Panc1 (cell line): Measurements from ENCODE around the gene RSPH1. TPM values are rescaled to one million over a fixed set of nuclear protein-coding genes. Genes with fewer than 3 reads are reported as not detected.

Experiments
- ATAC-seq: fragments of 200-7000 bp; cut with Tn5 transposase; 2 replicates; pipeline ENCODE4 v1.9.1; 2020; ENCODE audit warnings: mild to moderate bottlenecking, moderate library complexity
- BruUV-seq: library from RNA; stranded (reverse); fragments of 400-500 nt; replicated peaks from 2 replicates; lab custom pipeline; 2021; lab: Mats Ljungman, UMichigan
- CTCF ChIA-PET: fragments of 300-600 bp; sonication (Branson Sonifier 250); formaldehyde crosslinking; loops from one replicate; lab custom pipeline; 2022; ENCODE audit warnings: antibody characterized with exemption; lab: Charles Lee
- POLR2A ChIA-PET: fragments of 300-600 bp; sonication (Branson Sonifier 250); formaldehyde crosslinking; loops from one replicate; lab custom pipeline; 2022; ENCODE audit warnings: antibody characterized with exemption; lab: Charles Lee
- DNase-seq: peaks from one replicate; pipeline ENCODE4 v3.0.0-alpha.2; 2010; ENCODE audit warnings: low read depth, low spot score
- H3K27ac ChIP-seq: 2 replicates; pipeline ENCODE4 v1.5.1; 2011; ENCODE audit warnings: mild to moderate bottlenecking, low read length, inconsistent platforms
- H3K27me3 ChIP-seq: fragments of 200-500 bp; sonication (Bioruptor generic); 2 replicates; pipeline ENCODE4 v1.6.0; 2014; ENCODE audit warnings: low read length, inconsistent platforms; ENCODE audit not compliant: control insufficient read depth, insufficient read depth
- H3K36me3 ChIP-seq: fragments of 200-500 bp; sonication (Bioruptor generic); 2 replicates; pipeline ENCODE4 v1.5.1; 2014; ENCODE audit warnings: inconsistent platforms, mild to moderate bottlenecking, low read length, moderate library complexity; ENCODE audit not compliant: control insufficient read depth, insufficient read depth
- H3K4me1 ChIP-seq: 2 replicates; pipeline ENCODE4 v1.5.1; 2011; ENCODE audit warnings: inconsistent platforms, mild to moderate bottlenecking, low read length, moderate library complexity; ENCODE audit not compliant: control insufficient read depth, insufficient read depth
- H3K4me3 ChIP-seq, 2 experiments: 2 replicates each; pipeline ENCODE4 v1.5.1; 2011 to 2012; ENCODE audit warnings: low read depth in 2 of 2, low read length in 2 of 2, mild to moderate bottlenecking in 2 of 2, inconsistent platforms in 1 of 2, moderate library complexity in 1 of 2
- H3K9me3 ChIP-seq: fragments of 200-500 bp; sonication (Bioruptor generic); 2 replicates; pipeline ENCODE4 v1.5.1; 2014; ENCODE audit warnings: low read depth, mild to moderate bottlenecking, inconsistent platforms, low read length, moderate library complexity; ENCODE audit not compliant: control insufficient read depth, insufficient read depth
- POLR2AphosphoS5 ChIP-seq: IDR thresholded peaks from 2 replicates; pipeline ENCODE4 v1.6.1; 2012; ENCODE audit warnings: mild to moderate bottlenecking, low read depth, low read length, moderate library complexity
- SIN3A ChIP-seq: IDR thresholded peaks from 2 replicates; pipeline ENCODE4 v1.6.1; 2012; ENCODE audit warnings: low read depth, mild to moderate bottlenecking, low read length, moderate library complexity, borderline replicate concordance; ENCODE audit not compliant: insufficient read depth
- TCF7L2 ChIP-seq: IDR thresholded peaks from 2 replicates; pipeline ENCODE4 v1.6.1; 2011; ENCODE audit warnings: mild to moderate bottlenecking, low read depth, low read length, inconsistent platforms
- in situ Hi-C: cut with HindIII; loops from 2 replicates; pipeline ENCODE4 v1.10.0; 2016; ENCODE audit warnings: low sequenced_read_pairs, low pct_unique_long_range_greater_than_20kb
- intact Hi-C: fragments of 100-400 bp; cut with micrococcal nuclease; formaldehyde crosslinking; loops from one replicate; pipeline ENCODE4 v1.10.0; 2022; ENCODE audit not compliant: unreplicated experiment
- total RNA-seq: library from RNA; stranded (reverse); gene quantifications from one replicate; pipeline ENCODE4 v1.2.1, GENCODE V29; 2021; ENCODE audit not compliant: unreplicated experiment
- TF ChIP-seq, protein P1 (sequence below), 2 experiments: IDR thresholded peaks; 2 replicates each; pipeline ENCODE4 v1.6.1; 2011 to 2012; ENCODE audit warnings: low read depth in 2 of 2, control low read depth in 1 of 2, low read length in 1 of 2, mild to moderate bottlenecking in 1 of 2, moderate library complexity in 1 of 2; ENCODE audit not compliant: insufficient read depth in 1 of 2
- TF ChIP-seq, protein P2 (sequence below): fragments of 450-650 bp; IDR thresholded peaks from 2 replicates; pipeline ENCODE4 v1.5.1; 2017; ENCODE audit warnings: mild to moderate bottlenecking

The RSPH1 gene
- total RNA-seq, 1 experiment from 2014 or later: 0.46 TPM

DNA sequence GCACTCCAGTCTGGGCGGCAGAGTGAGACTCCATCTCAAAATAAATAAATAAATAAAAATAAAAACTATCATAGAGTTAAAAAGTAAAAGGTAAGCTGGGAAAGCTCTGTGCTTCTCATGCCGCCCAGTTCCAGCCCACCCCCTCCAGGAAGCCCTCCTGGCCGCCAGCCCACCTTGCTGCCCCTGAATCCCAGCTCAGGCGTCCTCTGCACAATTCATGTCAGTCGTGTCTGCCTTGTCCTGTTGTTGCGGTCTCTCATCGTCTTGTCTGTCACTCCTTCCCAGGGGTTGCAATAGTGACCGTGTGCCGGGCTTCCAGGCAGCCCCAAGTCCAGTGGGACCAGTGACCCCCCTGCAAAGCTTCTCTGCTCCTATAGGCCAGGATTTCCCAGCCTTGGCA is 44.1 kb downstream of the RSPH1 start:
- ATAC-seq (no peak), DNase-seq (no peak)
- CTCF ChIA-PET: no interaction called here
- in situ Hi-C loops: no loop called here
- BruUV-seq: no TSS peak
- Histone ChIP-seq H3K4me1 (no peaks in the 10 kb centered on the region), H3K27ac (no peak overlapping the region), H3K27me3 (no peaks in the 10 kb centered on the region), H3K36me3 (no peaks in the 10 kb centered on the region), H3K4me3 (no peak overlapping the region), H3K9me3 (no peaks in the 10 kb centered on the region)
- POLR2A ChIA-PET: no interaction called here
- TF ChIP-seq, protein P1, sequence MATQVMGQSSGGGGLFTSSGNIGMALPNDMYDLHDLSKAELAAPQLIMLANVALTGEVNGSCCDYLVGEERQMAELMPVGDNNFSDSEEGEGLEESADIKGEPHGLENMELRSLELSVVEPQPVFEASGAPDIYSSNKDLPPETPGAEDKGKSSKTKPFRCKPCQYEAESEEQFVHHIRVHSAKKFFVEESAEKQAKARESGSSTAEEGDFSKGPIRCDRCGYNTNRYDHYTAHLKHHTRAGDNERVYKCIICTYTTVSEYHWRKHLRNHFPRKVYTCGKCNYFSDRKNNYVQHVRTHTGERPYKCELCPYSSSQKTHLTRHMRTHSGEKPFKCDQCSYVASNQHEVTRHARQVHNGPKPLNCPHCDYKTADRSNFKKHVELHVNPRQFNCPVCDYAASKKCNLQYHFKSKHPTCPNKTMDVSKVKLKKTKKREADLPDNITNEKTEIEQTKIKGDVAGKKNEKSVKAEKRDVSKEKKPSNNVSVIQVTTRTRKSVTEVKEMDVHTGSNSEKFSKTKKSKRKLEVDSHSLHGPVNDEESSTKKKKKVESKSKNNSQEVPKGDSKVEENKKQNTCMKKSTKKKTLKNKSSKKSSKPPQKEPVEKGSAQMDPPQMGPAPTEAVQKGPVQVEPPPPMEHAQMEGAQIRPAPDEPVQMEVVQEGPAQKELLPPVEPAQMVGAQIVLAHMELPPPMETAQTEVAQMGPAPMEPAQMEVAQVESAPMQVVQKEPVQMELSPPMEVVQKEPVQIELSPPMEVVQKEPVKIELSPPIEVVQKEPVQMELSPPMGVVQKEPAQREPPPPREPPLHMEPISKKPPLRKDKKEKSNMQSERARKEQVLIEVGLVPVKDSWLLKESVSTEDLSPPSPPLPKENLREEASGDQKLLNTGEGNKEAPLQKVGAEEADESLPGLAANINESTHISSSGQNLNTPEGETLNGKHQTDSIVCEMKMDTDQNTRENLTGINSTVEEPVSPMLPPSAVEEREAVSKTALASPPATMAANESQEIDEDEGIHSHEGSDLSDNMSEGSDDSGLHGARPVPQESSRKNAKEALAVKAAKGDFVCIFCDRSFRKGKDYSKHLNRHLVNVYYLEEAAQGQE (IDR thresholded peaks at IDR 0.05; ENCODE audit: insufficient read depth in 1 of 2, low read depth in 2 of 2, low read length in 1 of 2): no peak
- intact Hi-C loops: loop anchor here (2.0 kb wide), 1 partner anchor 145 kb away; no protein-coding TSS in a partner anchor

DNA sequence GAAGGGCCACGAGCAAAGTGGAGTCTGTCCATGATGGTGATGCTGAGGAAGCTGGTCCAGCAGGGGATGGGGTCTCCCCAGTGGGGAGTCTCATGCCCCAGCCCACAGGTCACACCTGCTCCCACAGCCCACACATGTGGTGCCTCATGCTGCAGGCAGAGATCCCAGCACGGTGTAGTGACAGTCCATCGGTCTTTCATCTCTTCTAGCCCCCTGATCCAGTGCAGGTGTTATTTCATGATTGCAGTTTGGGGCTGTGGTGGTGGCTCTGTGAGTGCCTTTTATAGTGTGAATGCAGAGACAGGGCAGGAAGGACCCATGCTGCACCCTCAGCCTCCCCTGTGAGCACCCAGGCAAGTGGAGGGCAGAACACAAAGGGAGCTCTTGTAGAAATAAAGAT is 47.3 kb downstream of the RSPH1 start:
- TF ChIP-seq, protein P1 (IDR thresholded peaks at IDR 0.05; ENCODE audit: insufficient read depth in 1 of 2, low read depth in 2 of 2, low read length in 1 of 2): no peak
- TF ChIP-seq, protein P2, sequence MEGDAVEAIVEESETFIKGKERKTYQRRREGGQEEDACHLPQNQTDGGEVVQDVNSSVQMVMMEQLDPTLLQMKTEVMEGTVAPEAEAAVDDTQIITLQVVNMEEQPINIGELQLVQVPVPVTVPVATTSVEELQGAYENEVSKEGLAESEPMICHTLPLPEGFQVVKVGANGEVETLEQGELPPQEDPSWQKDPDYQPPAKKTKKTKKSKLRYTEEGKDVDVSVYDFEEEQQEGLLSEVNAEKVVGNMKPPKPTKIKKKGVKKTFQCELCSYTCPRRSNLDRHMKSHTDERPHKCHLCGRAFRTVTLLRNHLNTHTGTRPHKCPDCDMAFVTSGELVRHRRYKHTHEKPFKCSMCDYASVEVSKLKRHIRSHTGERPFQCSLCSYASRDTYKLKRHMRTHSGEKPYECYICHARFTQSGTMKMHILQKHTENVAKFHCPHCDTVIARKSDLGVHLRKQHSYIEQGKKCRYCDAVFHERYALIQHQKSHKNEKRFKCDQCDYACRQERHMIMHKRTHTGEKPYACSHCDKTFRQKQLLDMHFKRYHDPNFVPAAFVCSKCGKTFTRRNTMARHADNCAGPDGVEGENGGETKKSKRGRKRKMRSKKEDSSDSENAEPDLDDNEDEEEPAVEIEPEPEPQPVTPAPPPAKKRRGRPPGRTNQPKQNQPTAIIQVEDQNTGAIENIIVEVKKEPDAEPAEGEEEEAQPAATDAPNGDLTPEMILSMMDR: no peak
- TF ChIP-seq POLR2AphosphoS5 (no peak), SIN3A (no peak), TCF7L2 (no peak)
- in situ Hi-C loops (no loop called here), intact Hi-C loops (loop anchor here (5.0 kb wide), 1 partner anchor 306 kb away; no protein-coding TSS in a partner anchor)
- ChIA-PET POLR2A (no interaction called here), CTCF (no interaction called here)
- no peaks in the 10 kb centered on the region for H3K36me3 ChIP-seq
- no peak overlapping the region for H3K4me3 ChIP-seq
- DNase-seq (no peak), ATAC-seq (no peak)
- H3K27me3 ChIP-seq: no peaks in the 10 kb centered on the region
- no peaks in the 10 kb centered on the region for H3K9me3 ChIP-seq
- no TSS peak for BruUV-seq
- no peaks in the 10 kb centered on the region for H3K4me1 ChIP-seq
- H3K27ac ChIP-seq: no peak overlapping the region
